MM.1S (cell line): ENCODE data around the gene ARVCF.

Source experiments
- DNase-seq: peaks from one replicate; pipeline ENCODE4 v3.0.0-alpha.2; 2015
- H2AFZ ChIP-seq: fragments of 300-600 bp; sonication (generic); 2 replicates; pipeline ENCODE4 v1.6.0; 2016; ENCODE audit warnings: antibody characterized with exemption, low read length
- H3F3A ChIP-seq: fragments of 300-600 bp; sonication (generic); 2 replicates; pipeline ENCODE4 v1.6.1; 2016; ENCODE audit warnings: mild to moderate bottlenecking, antibody characterized with exemption, low read length, moderate library complexity, mixed read lengths; ENCODE audit not compliant: insufficient read depth
- H3K27ac ChIP-seq: fragments of 300-600 bp; sonication (generic); 2 replicates; pipeline ENCODE4 v1.5.1; 2016; ENCODE audit warnings: mild to moderate bottlenecking, low read length
- H3K27me3 ChIP-seq: fragments of 300-600 bp; sonication (generic); replicated peaks from 2 replicates; pipeline ENCODE4 v1.6.0; 2016; ENCODE audit warnings: low read length; ENCODE audit not compliant: insufficient read depth
- H3K36me3 ChIP-seq: fragments of 300-600 bp; sonication (generic); replicated peaks from 2 replicates; pipeline ENCODE4 v1.6.1; 2016; ENCODE audit warnings: mild to moderate bottlenecking, low read length, mixed read lengths; ENCODE audit not compliant: insufficient read depth
- H3K4me1 ChIP-seq: fragments of 300-600 bp; sonication (generic); 2 replicates; pipeline ENCODE4 v1.6.1; 2016; ENCODE audit warnings: low read length, mixed read lengths
- H3K4me2 ChIP-seq: fragments of 300-600 bp; sonication (generic); 2 replicates; pipeline ENCODE4 v1.6.0; 2016; ENCODE audit warnings: low read depth, low read length
- H3K4me3 ChIP-seq: fragments of 300-600 bp; sonication (generic); 2 replicates; pipeline ENCODE4 v1.5.1; 2016; ENCODE audit warnings: low read length, mixed read lengths
- H3K79me2 ChIP-seq: fragments of 300-600 bp; sonication (generic); 2 replicates; pipeline ENCODE4 v1.6.1; 2016; ENCODE audit warnings: mixed run types, low read length, mixed read lengths
- H3K9ac ChIP-seq: fragments of 300-600 bp; sonication (generic); 2 replicates; pipeline ENCODE4 v1.6.1; 2016; ENCODE audit warnings: low read length, mixed read lengths
- H3K9me2 ChIP-seq: fragments of 300-600 bp; sonication (generic); replicated peaks from 2 replicates; pipeline ENCODE4 v1.6.1; 2016; ENCODE audit warnings: mild to moderate bottlenecking, low read length, mixed read lengths; ENCODE audit not compliant: insufficient read depth
- H3K9me3 ChIP-seq: fragments of 300-600 bp; sonication (generic); replicated peaks from 2 replicates; pipeline ENCODE4 v1.6.1; 2016; ENCODE audit warnings: mild to moderate bottlenecking, low read length, mixed read lengths; ENCODE audit not compliant: insufficient read depth
- H4K20me1 ChIP-seq: fragments of 300-600 bp; sonication (generic); 2 replicates; pipeline ENCODE4 v1.6.1; 2016; ENCODE audit warnings: mild to moderate bottlenecking, low read length, moderate library complexity, mixed read lengths; ENCODE audit not compliant: insufficient read depth
- CTCF ChIP-seq: fragments of 300-600 bp; sonication (generic); IDR thresholded peaks from 2 replicates; pipeline ENCODE4 v1.5.1; 2016; ENCODE audit warnings: antibody characterized with exemption, low read length, mixed read lengths
- EZH2 ChIP-seq: fragments of 300-600 bp; sonication (generic); optimal IDR thresholded peaks from 2 replicates; pipeline ENCODE3; 2017; ENCODE audit warnings: low read depth, mild to moderate bottlenecking, antibody characterized with exemption, low read length, mixed read lengths
- EZH2phosphoT487 ChIP-seq: fragments of 300-600 bp; sonication (generic); IDR thresholded peaks from 2 replicates; pipeline ENCODE4 v1.6.1; 2018; ENCODE audit warnings: antibody characterized with exemption, low read length

ARVCF gene

GRCh38 chr22:20011993-20012740 lies 4.5 kb downstream of the ARVCF start:
- Histone ChIP-seq H3F3A (no peaks in the 10 kb centered on the region), H3K79me2 (no peaks in the 10 kb centered on the region), H3K4me2 (no peak overlapping the region), H3K27ac (no peak overlapping the region), H3K27me3 (peaks cover 48% of the 10 kb centered on the region), H3K9me3 (no peaks in the 10 kb centered on the region), H3K4me1 (no peaks in the 10 kb centered on the region), H3K4me3 (no peak overlapping the region), H3K9ac (no peak overlapping the region), H2AFZ (no peak overlapping the region), H3K9me2 (no peaks in the 10 kb centered on the region), H4K20me1 (no peaks in the 10 kb centered on the region), H3K36me3 (no peaks in the 10 kb centered on the region)
- TF ChIP-seq EZH2: no peak
- DNase-seq: no peak

GRCh38 chr22:20011123-20011992 lies 5.3 kb downstream of the ARVCF start:
- H3K9ac ChIP-seq: no peak overlapping the region
- H3K27ac ChIP-seq: no peak overlapping the region
- H3K9me3 ChIP-seq: no peaks in the 10 kb centered on the region
- no peaks in the 10 kb centered on the region for H3K79me2 ChIP-seq
- no peak for TF ChIP-seq EZH2
- no peak for TF ChIP-seq EZH2phosphoT487
- TF ChIP-seq CTCF: no peak
- no peaks in the 10 kb centered on the region for H4K20me1 ChIP-seq
- H3K4me1 ChIP-seq: no peaks in the 10 kb centered on the region
- no peaks in the 10 kb centered on the region for H3K9me2 ChIP-seq
- DNase-seq: no peak
- no peaks in the 10 kb centered on the region for H3F3A ChIP-seq
- H3K4me3 ChIP-seq: no peak overlapping the region
- peaks cover 46% of the 10 kb centered on the region for H3K27me3 ChIP-seq
- H2AFZ ChIP-seq: no peak overlapping the region
- no peak overlapping the region for H3K4me2 ChIP-seq
- H3K36me3 ChIP-seq: no peaks in the 10 kb centered on the region

DNA sequence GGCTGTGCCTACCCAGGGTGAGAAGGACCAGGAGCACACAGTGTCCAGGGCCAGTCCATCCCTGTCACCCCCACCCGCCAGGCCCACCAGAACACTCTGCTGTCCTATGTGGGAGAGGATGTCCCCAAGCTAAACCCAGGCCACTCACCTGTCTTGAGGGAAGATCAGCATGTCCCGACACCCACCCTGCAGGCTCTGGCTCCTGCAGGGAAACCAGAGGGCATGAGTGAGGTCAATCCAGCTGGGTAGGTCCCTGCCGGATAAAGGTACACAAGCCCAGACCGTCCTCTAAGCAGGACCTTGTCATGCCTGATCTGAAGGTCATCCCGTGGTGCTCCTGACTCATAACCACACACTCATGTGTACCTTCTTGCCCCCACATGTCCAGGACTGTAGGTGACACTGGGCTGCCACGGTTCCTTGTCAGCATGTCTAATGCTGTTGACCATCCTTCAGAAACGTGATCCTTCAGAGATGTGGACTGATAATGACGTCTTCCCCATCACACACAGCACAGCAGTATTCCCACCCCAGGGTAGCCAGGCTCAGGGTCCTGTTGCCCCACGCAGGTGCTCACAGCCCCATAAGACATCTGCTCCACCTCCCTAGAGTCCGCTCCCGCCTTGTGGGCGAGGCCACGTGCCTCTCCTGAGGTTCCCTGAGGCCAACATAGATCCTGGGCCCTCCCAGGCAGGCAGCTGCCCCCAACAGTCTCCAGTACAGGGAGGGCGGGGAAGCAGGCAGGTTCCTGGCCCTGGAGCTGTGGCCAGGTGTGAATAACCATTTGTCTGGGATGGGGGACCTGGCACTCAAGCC lies 6.1 kb downstream of the ARVCF start:
- Histone ChIP-seq H3K4me2 (no peak overlapping the region), H3K9me3 (no peaks in the 10 kb centered on the region)
- DNase-seq: no peak

More for the DNA sequence above, 6.1 kb downstream of the ARVCF start:
- no peaks in the 10 kb centered on the region for H3K36me3 ChIP-seq
- peaks cover 45% of the 10 kb centered on the region for H3K27me3 ChIP-seq
- H3K4me1 ChIP-seq: no peaks in the 10 kb centered on the region
- no peak overlapping the region for H3K9ac ChIP-seq
- H4K20me1 ChIP-seq: no peaks in the 10 kb centered on the region
- H3K4me3 ChIP-seq: no peak overlapping the region
- H3K9me2 ChIP-seq: no peaks in the 10 kb centered on the region
- no peaks in the 10 kb centered on the region for H3K79me2 ChIP-seq
- no peaks in the 10 kb centered on the region for H3F3A ChIP-seq
- no peak overlapping the region for H2AFZ ChIP-seq
- TF ChIP-seq EZH2 (no peak), EZH2phosphoT487 (no peak), CTCF (no peak)
- no peak overlapping the region for H3K27ac ChIP-seq
